ENCODE data around the gene SAMD1. TPM values are rescaled to one million over a fixed set of nuclear protein-coding genes. Genes with fewer than 3 reads are reported as not detected.

Gene SAMD1
- total RNA-seq, 2 donors from 2014 or later: 94.2 to 126 TPM

GRCh38 chr19:14107581-14108461, 17.3 kb upstream of the SAMD1 start:
- Mint-ChIP-seq H3K9me3 (no peaks in the 10 kb centered on the region), H3K4me3 (no peak overlapping the region), H3K4me1 (peaks cover 5% of the 10 kb centered on the region), H3K36me3 (ENCODE audit: low read depth) (peaks cover 20% of the 10 kb centered on the region), H3K27ac (no peak overlapping the region), H3K27me3 (ENCODE audit: insufficient read depth) (no peaks in the 10 kb centered on the region)
- no peaks in the 10 kb centered on the region for H3K9me3 ChIP-seq (ENCODE audit: control insufficient read depth, low read length)
- no peak overlapping the region for H3K4me3 ChIP-seq (ENCODE audit: low read length)
- no peak for DNase-seq
- peaks cover 14% of the 10 kb centered on the region for H3K36me3 ChIP-seq (ENCODE audit: control insufficient read depth, insufficient read depth, low read length)
- peaks cover 1% of the 10 kb centered on the region for H3K4me1 ChIP-seq (ENCODE audit: control insufficient read depth, insufficient read depth, low read length)
- TF ChIP-seq CTCF (conservative IDR thresholded peaks at IDR 0.05): no peak
- no peaks in the 10 kb centered on the region for H3K27me3 ChIP-seq (ENCODE audit: control insufficient read depth, insufficient read depth, low read length, poor library complexity, severe bottlenecking)
- H3K27ac ChIP-seq (ENCODE audit: low read depth, low read length): no peak overlapping the region
- 94 to 95% methylated on average over 17 to 23 of the region's 23 CpGs for WGBS, 2 experiments (ENCODE audit: insufficient coverage in 1 of 2, insufficient read length in 1 of 2)
- H3K9ac ChIP-seq (ENCODE audit: extremely low read depth, low read length, poor library complexity, severe bottlenecking): no peak overlapping the region

GRCh38 chr19:14106840-14107239, 16.3 kb upstream of the SAMD1 start:
- no peak for DNase-seq
- Histone ChIP-seq H3K4me3 (ENCODE audit: low read length) (no peak overlapping the region), H3K4me1 (ENCODE audit: control insufficient read depth, insufficient read depth, low read length) (no peaks in the 10 kb centered on the region), H3K9me3 (ENCODE audit: control insufficient read depth, low read length) (no peaks in the 10 kb centered on the region), H3K36me3 (ENCODE audit: control insufficient read depth, insufficient read depth, low read length) (peaks cover 17% of the 10 kb centered on the region), H3K27ac (ENCODE audit: low read depth, low read length) (no peak overlapping the region), H3K9ac (ENCODE audit: extremely low read depth, low read length, poor library complexity, severe bottlenecking) (no peak overlapping the region), H3K27me3 (ENCODE audit: control insufficient read depth, insufficient read depth, low read length, poor library complexity, severe bottlenecking) (no peaks in the 10 kb centered on the region)
- Mint-ChIP-seq H3K36me3 (ENCODE audit: low read depth) (peaks cover 25% of the 10 kb centered on the region), H3K4me3 (no peak overlapping the region), H3K27me3 (ENCODE audit: insufficient read depth) (no peaks in the 10 kb centered on the region), H3K4me1 (no peaks in the 10 kb centered on the region), H3K9me3 (no peaks in the 10 kb centered on the region), H3K27ac (no peak overlapping the region)
- no peak for TF ChIP-seq CTCF (conservative IDR thresholded peaks at IDR 0.05)
- WGBS, 2 experiments (ENCODE audit: insufficient coverage in 1 of 2, insufficient read length in 1 of 2): 95 to 100% methylated on average over 3 to 16 of the region's 16 CpGs

- no peaks in the 10 kb centered on the region for H3K9me3 ChIP-seq (ENCODE audit: control insufficient read depth, low read length)
- 93 to 97% methylated on average over 6 to 8 of the region's 8 CpGs for WGBS, 2 experiments (ENCODE audit: insufficient coverage in 1 of 2, insufficient read length in 1 of 2)
Observed at GRCh38 chr19:14105680-14106079, 15.1 kb upstream of the SAMD1 start.

More at GRCh38 chr19:14105680-14106079, 15.1 kb upstream of the SAMD1 start:
- Histone ChIP-seq H3K4me3 (ENCODE audit: low read length) (no peak overlapping the region), H3K27ac (ENCODE audit: low read depth, low read length) (no peak overlapping the region), H3K9ac (ENCODE audit: extremely low read depth, low read length, poor library complexity, severe bottlenecking) (no peak overlapping the region), H3K4me1 (ENCODE audit: control insufficient read depth, insufficient read depth, low read length) (no peaks in the 10 kb centered on the region), H3K27me3 (ENCODE audit: control insufficient read depth, insufficient read depth, low read length, poor library complexity, severe bottlenecking) (no peaks in the 10 kb centered on the region), H3K36me3 (ENCODE audit: control insufficient read depth, insufficient read depth, low read length) (peaks cover 18% of the 10 kb centered on the region)
- no peak for TF ChIP-seq CTCF (conservative IDR thresholded peaks at IDR 0.05)
- no peak overlapping the region for H3K27ac Mint-ChIP-seq
- H3K27me3 Mint-ChIP-seq (ENCODE audit: insufficient read depth): no peaks in the 10 kb centered on the region
- no peaks in the 10 kb centered on the region for H3K9me3 Mint-ChIP-seq
- H3K4me1 Mint-ChIP-seq: no peaks in the 10 kb centered on the region
- H3K4me3 Mint-ChIP-seq: no peak overlapping the region
- DNase-seq: no peak
- peaks cover 31% of the 10 kb centered on the region for H3K36me3 Mint-ChIP-seq (ENCODE audit: low read depth)
